ENCODE measurements around the gene ROBO2.

ROBO2 gene

GRCh38 chr3:77052051-77052501 lies 12.2 kb downstream of the ROBO2 start:
- FAIRE-seq, result no peak

GRCh38 chr3:77052733-77053670 lies 13.1 kb downstream of the ROBO2 start:
- no peak for FAIRE-seq

DNA sequence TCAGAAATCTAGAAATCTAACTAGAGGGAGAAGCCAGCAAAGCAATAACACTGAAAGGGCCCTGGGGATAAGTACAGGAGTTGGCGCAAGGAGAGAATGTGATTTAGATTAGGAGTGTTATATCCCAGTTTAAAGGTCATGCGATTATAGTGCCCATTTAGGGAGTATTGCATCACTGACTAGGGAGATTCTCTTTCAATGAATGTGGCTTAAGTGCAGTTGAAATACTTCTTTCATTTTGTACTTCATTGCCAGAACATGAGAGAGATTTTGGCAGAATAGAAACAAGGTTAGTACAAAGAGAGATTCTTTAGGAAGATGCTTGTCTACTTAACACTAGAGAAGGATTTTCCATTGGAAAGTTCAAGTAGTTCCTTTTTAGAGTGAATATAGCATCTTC lies 13.9 kb downstream of the ROBO2 start:
- FAIRE-seq, result no peak

DNA sequence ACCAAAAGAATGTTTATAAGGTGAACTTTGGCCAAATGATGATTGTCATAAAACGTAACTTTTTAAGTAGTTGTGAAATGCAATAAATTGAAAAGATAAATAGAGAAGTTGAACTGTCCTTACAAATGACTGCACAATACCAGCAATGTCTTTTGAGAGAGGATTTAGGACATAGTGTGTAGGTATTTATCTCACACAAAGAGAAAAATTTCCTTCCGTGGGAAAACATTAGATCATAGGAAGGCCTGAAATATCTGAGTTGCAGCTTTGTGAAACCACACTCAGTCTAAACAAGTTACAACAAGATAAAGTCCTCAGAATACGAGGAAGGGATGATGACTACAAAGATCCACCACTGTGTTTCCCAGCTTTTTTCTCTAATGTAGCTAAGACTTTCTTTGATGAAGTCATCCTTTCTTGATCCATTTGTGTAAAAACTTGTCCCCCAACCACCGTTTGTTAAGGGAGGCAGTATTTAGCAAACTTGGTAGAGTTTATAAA lies 16.0 kb downstream of the ROBO2 start:
- FAIRE-seq, result no peak

DNA sequence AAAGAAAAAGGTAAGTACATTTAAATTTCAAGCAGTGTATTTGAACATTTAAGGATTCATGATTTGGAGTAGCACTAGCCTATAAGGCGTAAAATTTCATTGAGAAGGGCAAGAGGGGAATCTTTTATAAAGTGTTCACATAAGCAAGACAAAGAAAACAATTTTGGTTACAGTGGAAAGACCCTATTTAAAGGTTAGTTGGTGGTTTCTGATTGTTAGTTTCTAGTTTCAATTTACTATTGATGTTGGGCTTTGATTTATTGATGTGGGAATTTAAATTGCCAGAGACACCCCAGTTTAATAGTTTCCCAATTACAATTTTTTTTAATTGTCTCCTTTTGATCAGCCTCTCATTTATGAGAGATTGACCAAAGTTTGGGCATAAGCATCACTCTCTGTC lies 19.5 kb downstream of the ROBO2 start:
- no peak for FAIRE-seq

DNA sequence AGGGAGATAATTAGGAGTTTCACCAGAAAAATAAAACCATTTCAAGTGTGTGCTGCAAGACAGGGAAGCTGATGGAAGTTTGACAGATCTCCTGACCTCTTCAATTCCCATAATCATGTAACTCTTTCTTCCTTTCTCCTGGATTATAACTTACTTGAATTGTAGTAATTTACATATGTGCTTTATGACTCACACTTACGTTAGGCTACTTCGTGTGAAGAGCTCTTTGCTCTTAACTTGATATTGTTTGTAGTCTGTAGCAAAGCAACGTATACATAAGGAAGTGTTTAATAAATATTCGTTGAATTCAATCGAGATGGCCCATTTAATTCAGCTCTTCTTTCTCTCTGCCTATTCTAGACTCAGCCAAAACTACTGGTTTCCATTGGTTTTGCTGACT lies 23.5 kb downstream of the ROBO2 start:
- no peak for FAIRE-seq

DNA sequence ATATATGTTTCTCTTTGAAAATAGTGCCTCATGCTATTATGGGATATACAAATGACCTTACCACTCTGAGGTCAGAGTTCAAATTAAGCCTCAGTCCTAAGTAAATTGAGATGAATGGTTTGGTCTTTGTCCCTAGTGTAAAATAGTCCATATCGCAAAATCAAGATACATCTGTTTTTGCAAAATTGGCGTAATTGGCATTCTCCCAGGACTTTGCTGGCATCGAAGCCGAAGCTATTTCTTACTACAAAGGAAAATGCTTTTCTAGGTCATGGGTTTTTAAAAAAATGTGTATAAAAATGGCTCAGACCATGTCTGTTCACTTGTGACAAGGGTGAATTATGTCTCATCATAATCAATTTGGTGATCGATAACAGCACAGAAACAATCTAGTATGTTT lies 25.9 kb downstream of the ROBO2 start:
- FAIRE-seq, result no peak

- no peak for FAIRE-seq
Measured at GRCh38 chr3:77066829-77067228, 26.9 kb downstream of the ROBO2 start.

DNA sequence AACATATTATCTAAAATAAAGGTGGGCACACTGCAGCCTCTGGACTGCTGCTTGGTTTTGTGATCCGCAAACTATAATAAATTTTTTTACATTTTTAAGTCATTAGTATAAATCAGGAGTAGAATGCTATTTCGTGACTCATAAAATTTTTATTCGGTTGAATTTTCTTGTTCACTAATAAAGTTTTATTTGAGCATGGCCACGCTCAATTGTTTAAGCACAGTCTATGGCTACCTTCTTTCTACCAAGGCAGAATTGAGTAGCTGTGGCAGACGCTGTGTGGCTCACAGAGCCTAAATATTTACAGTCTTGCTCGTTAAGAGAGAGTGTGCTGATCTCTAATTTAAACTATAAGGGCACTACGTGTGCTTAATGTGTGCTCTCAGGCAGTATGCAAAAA lies 28.9 kb downstream of the ROBO2 start:
- FAIRE-seq, result no peak

- no peak for FAIRE-seq
Measured at GRCh38 chr3:77071364-77071763, 31.5 kb downstream of the ROBO2 start.

GRCh38 chr3:77071809-77072208 lies 31.9 kb downstream of the ROBO2 start:
- no peak for FAIRE-seq

DNA sequence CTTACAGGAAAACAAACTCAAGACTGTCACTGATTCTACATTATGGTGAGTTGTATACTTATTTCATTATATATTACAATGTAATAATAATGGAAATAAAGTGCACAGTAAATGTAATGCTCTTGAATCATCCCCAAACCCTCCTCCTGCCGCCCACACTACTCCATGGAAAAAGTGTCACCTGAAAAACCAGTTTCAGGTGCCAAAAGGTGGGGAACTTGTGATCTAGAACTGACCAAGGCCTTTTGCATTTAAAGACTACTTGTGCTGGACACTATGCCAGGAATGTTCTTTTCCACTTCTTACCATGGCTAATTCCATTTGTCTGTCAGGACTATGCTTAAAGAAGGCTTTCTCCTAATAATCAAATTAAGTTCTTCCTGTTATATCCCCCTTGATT lies 32.3 kb downstream of the ROBO2 start:
- FAIRE-seq, result no peak

DNA sequence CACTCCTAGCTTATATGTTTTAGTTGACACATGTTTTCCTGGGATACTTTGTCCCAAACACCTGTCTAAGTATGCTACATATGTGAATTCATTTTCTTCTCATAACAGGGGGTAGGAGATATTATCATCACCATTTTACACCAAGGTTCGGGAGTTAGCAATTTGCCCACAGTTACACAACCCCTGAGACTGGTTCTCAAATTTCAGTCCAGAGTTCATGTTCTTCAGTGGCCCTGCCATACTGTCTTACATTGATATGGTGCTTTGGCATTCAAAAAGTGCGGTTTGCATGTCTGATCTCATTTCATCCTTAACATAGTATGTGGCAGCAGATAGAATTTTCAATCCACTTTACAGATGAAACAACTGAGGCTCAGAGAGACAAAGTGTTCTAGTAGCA lies 38.4 kb downstream of the ROBO2 start:
- no peak for FAIRE-seq

GRCh38 chr3:77079988-77080610 lies 40.2 kb downstream of the ROBO2 start:
- FAIRE-seq, result no peak

GRCh38 chr3:77081240-77081661 lies 41.4 kb downstream of the ROBO2 start:
- no peak for FAIRE-seq

- no peak for FAIRE-seq
Measured at GRCh38 chr3:77084511-77084910, 44.6 kb downstream of the ROBO2 start.

DNA sequence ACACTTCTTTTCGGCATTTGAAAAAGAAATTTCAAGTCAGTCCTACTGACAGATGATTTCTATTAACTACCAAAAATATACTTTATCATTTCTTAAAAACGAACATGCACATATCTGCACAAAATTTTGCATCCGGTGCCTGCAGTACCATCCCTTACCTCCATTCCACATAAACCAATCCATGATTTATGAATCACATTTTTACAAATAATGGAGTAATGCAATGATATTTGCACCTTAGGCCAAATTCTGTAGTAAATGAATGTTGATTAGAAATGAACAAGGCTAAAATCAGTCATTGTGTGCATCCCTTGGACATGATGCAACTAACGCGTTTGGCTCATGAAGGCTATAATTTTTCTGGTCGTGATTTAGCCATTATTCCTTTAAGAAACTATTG lies 46.5 kb downstream of the ROBO2 start:
- no peak for FAIRE-seq

DNA sequence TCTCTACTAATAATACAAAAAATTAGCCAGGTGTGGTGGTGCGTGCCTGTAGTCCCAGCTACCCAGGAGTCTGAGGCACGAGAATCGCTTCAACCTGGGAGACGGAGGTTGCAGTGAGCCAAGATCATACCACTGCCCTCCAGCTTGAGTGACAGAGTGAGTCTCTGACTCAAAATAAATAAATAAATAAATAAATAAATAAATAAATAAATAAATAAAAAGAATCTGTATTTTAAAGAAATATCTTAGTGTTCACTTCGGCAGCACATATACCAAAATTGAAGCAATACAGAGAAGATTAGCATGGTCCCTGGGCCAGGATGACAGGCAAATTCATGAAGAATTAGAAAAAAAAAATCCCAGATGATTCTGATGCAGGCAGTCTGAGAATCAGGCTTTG lies 51.9 kb downstream of the ROBO2 start:
- no peak for FAIRE-seq

DNA sequence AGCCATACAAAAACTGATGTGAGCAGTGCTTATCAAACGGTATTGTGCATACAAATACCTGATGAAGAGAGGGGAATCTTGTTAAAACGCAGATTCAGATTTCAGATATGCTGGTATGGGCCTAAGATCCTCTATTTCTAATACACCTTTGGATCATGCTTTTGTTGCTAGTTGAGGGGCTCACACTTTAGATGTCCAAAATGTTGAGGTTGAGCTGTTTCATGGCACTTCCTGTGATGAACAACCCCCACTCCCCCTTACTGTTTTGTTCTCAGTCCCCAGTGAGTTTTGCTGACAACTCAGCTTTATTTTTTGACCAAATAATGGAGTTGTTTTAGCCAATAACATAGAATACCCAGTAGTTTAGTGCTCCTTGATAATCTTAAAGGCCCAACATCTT lies 53.2 kb downstream of the ROBO2 start:
- no peak for FAIRE-seq

DNA sequence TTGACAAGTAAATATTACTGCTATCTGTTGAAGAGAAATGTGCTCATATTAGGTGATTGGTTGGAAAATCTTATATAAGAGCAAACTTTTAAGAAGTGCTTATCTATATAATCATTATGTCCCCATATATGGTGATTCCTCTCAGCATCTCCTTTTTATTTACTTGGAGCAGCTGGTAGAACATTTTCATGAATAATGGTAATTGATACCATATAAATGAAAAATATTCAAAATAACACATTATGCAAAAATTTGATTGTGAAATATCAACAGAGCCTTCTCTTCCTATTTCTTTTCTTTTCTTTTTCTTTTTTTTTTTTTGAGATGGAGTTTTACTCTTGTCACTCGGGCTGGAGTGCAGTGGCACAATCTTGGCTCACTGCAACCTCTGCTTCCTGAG lies 56.2 kb downstream of the ROBO2 start:
- FAIRE-seq, result no peak

DNA sequence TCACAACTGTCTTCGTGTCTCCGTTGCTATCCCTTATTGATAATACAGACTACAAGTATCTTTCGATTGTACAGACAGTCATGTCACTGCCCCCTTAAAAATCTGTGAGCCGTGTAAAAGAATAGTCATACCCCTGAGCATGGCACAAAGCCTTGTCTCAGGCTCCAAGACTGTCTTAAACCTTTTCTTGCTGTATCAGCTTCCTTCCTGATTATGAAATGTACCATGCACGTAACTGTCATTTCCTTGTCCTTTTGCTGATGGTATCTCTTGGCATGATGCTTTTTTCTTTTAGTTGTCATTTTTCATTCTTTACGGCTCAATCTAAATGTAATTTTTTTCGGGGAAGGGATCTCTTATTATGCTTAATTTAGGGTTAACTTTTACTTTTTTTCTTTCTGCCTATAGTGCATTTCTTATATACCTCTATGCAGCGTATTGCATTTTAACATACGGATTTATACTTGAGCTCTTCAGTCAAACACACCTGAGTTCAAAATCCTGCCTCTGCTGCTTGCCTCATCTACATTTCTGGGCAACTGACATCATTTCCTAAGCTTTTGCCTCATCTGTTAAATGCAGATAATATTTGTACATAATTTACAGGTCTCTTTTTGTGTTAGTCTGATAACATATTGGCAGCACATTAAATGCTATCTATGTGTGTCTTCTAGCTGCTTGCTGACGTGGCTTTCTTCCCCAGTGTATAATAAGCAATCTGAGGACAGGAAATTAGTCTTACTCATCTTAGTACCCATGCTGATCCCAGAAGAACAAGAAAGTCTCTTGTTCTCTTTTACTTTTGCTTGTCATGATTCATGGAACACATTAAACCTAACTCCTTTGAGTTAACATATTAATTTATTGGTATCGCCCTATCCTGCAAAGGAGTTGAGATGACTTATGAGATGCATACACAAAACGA lies 57.3 kb downstream of the ROBO2 start:
- no peak for FAIRE-seq

DNA sequence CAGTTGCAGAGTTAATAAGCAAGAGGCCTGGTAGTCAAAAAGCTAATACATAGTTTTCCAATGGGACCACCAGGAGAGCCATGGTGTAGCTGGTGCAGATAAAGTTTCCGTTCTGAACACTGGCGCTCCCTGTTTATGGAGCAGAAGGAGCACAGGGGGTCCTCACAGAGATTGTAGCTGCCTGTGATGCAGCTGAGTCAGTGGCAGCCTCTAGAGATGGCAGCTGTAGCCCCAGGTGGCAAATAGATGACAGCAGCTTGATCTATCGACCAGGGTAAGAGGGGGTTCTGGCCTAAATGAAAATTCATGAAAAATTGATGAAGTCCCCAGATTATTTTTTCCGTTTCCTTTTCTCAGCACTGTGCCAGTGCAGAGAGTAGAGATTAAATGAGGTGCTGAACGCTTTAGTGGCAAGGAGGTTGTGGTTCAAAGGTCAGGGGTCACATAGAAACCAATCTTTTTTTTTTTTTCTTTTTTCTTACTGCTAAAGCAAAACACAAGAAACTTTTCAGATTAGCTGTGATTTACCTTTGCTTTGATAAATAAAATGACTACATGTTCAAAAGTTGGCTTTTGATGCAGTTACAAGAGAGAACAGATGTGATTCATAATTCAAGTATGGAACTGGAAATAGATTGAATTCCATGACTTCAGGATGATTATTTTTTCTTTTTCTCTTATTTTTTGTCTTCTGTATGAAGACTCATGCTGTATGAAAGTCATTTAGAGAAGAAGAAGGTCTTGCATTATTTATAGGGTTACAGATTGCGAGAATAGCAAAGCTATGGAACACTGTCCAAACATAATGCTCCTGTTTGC lies 63.3 kb downstream of the ROBO2 start:
- FAIRE-seq, result no peak
